ENCODE measurements around the gene PGAM2.
A peak's percentile ranks its signal among the peaks of the same experiment; 100 is the strongest.

The PGAM2 gene

DNA sequence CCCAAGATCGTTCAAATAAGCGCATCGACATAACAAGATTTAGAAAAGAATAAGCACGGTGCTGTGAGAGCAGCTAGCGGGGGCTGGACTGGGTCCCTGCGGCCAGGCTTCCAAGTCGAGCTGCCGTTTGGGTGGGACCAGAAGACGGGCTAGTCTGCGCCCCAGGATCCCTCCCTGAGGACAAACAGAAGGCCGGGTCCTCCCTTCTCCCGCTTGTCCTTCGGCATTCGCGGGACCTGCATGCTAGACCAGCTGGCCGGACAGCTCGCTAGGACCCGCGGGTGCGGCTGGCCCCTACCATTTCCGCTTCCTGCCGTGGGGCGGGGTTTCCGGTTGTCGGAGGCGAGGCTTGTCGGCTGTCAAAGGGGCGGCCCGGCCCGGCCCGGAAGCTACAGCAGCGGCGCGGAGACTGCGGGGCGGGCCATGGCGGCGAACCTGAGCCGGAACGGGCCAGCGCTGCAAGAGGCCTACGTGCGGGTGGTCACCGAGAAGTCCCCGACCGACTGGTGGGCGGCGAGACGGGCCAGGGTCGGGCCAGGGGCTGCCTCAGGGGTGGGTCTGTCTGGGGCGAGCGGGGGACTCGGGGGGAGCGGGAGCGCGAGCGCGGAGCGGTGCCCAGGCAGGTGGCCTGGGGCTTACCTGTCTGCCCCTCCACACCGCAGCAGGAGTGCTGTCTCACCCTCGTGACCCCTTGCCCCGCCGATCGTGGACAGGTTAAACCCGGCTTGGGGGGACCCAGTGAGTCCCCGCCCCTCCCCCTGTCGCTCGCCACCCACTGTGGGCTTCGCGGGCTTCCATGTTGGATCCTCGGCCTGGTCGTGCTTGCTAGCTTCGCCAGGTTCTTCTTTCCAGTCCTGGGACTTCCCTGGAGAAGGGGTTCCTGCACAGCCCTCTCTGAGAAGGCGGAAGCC, 20.8 kb downstream of the PGAM2 start, which contains the start of gene DBNL (continued):
- TF ChIP-seq ZNF121 (tag by site-specific recombination; IDR thresholded peaks at IDR 0.05) (peak; percentile 95), SP3 (tag by site-specific recombination; IDR thresholded peaks at IDR 0.05) (peak; percentile 84), ZNF624 (tag by site-specific recombination; IDR thresholded peaks at IDR 0.05) (no peak), ZBTB17 (tag by site-specific recombination; IDR thresholded peaks at IDR 0.05) (peak; percentile 97), KLF8 (tag by site-specific recombination; IDR thresholded peaks at IDR 0.05) (peak; percentile 80), ZNF660 (tag by site-specific recombination; IDR thresholded peaks at IDR 0.05) (peak; percentile 74; the same call in 1 of the 2 replicates), ZNF501 (tag by site-specific recombination; IDR thresholded peaks at IDR 0.05) (peak; percentile 85; the same call in 1 of the 2 replicates), ZNF335 (tag by site-specific recombination; conservative IDR thresholded peaks at IDR 0.05) (peak; percentile 79), ZNF843 (tag by site-specific recombination; IDR thresholded peaks at IDR 0.05) (0 out of 2 replicates have a peak, but pooled peaks have one; percentile 32), ZNF112 (tag by site-specific recombination; IDR thresholded peaks at IDR 0.05) (no peak; the same call in 1 of the 2 replicates), ZFP69B (tag by site-specific recombination; IDR thresholded peaks at IDR 0.05) (peak; percentile 32; the same call in 1 of the 2 replicates), ZEB2 (tag by site-specific recombination; IDR thresholded peaks at IDR 0.05) (0 out of 2 replicates have a peak, but pooled peaks have one; percentile 30), KLF1 (tag by site-specific recombination; IDR thresholded peaks at IDR 0.05) (peak; percentile 52; the same call in 1 of the 2 replicates), ZBTB48 (tag by site-specific recombination; IDR thresholded peaks at IDR 0.05) (peak; percentile 32; the same call in 1 of the 2 replicates), YY2 (tag by site-specific recombination; IDR thresholded peaks at IDR 0.05) (peak; percentile 77), ZNF404 (tag by site-specific recombination; IDR thresholded peaks at IDR 0.05) (no peak), PRDM1 (tag by site-specific recombination; IDR thresholded peaks at IDR 0.05) (0 out of 2 replicates have a peak, but pooled peaks have one; percentile 4), ZNF138 (tag by site-specific recombination; IDR thresholded peaks at IDR 0.05; ENCODE audit: borderline replicate concordance) (no peak), YY1 (tag by site-specific recombination; IDR thresholded peaks at IDR 0.05) (peak; percentile 79), ZNF114 (tag by site-specific recombination; IDR thresholded peaks at IDR 0.05) (no peak), ZNF629 (tag by site-specific recombination; IDR thresholded peaks at IDR 0.05) (peak; percentile 50; the same call in 1 of the 2 replicates), ZNF571 (tag by site-specific recombination; IDR thresholded peaks at IDR 0.05) (no peak), BCL11B (tag by site-specific recombination; IDR thresholded peaks at IDR 0.05; ENCODE audit: low read depth) (peak; percentile 53; the same call in 1 of the 2 replicates), ZNF558 (tag by site-specific recombination; IDR thresholded peaks at IDR 0.05) (no peak)
- TF ChIP-seq, protein P1, sequence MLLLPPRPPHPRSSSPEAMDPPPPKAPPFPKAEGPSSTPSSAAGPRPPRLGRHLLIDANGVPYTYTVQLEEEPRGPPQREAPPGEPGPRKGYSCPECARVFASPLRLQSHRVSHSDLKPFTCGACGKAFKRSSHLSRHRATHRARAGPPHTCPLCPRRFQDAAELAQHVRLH (tag by site-specific recombination; IDR thresholded peaks at IDR 0.05), result peak; percentile 98
- TF ChIP-seq, protein P2, sequence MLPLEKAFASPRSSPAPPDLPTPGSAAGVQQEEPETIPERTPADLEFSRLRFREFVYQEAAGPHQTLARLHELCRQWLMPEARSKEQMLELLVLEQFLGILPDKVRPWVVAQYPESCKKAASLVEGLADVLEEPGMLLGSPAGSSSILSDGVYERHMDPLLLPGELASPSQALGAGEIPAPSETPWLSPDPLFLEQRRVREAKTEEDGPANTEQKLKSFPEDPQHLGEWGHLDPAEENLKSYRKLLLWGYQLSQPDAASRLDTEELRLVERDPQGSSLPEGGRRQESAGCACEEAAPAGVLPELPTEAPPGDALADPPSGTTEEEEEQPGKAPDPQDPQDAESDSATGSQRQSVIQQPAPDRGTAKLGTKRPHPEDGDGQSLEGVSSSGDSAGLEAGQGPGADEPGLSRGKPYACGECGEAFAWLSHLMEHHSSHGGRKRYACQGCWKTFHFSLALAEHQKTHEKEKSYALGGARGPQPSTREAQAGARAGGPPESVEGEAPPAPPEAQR (tag by site-specific recombination; IDR thresholded peaks at IDR 0.05), result no peak
- TF ChIP-seq, protein P3, sequence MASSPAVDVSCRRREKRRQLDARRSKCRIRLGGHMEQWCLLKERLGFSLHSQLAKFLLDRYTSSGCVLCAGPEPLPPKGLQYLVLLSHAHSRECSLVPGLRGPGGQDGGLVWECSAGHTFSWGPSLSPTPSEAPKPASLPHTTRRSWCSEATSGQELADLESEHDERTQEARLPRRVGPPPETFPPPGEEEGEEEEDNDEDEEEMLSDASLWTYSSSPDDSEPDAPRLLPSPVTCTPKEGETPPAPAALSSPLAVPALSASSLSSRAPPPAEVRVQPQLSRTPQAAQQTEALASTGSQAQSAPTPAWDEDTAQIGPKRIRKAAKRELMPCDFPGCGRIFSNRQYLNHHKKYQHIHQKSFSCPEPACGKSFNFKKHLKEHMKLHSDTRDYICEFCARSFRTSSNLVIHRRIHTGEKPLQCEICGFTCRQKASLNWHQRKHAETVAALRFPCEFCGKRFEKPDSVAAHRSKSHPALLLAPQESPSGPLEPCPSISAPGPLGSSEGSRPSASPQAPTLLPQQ (tag by site-specific recombination; IDR thresholded peaks at IDR 0.05), result 0 out of 2 replicates have a peak, but pooled peaks have one; percentile 69
- TF ChIP-seq, protein P4, sequence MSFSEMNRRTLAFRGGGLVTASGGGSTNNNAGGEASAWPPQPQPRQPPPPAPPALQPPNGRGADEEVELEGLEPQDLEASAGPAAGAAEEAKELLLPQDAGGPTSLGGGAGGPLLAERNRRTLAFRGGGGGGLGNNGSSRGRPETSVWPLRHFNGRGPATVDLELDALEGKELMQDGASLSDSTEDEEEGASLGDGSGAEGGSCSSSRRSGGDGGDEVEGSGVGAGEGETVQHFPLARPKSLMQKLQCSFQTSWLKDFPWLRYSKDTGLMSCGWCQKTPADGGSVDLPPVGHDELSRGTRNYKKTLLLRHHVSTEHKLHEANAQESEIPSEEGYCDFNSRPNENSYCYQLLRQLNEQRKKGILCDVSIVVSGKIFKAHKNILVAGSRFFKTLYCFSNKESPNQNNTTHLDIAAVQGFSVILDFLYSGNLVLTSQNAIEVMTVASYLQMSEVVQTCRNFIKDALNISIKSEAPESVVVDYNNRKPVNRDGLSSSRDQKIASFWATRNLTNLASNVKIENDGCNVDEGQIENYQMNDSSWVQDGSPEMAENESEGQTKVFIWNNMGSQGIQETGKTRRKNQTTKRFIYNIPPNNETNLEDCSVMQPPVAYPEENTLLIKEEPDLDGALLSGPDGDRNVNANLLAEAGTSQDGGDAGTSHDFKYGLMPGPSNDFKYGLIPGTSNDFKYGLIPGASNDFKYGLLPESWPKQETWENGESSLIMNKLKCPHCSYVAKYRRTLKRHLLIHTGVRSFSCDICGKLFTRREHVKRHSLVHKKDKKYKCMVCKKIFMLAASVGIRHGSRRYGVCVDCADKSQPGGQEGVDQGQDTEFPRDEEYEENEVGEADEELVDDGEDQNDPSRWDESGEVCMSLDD (tag by site-specific recombination; IDR thresholded peaks at IDR 0.05), result peak; percentile 45; the same call in 1 of the 2 replicates
- TF ChIP-seq, protein P5, sequence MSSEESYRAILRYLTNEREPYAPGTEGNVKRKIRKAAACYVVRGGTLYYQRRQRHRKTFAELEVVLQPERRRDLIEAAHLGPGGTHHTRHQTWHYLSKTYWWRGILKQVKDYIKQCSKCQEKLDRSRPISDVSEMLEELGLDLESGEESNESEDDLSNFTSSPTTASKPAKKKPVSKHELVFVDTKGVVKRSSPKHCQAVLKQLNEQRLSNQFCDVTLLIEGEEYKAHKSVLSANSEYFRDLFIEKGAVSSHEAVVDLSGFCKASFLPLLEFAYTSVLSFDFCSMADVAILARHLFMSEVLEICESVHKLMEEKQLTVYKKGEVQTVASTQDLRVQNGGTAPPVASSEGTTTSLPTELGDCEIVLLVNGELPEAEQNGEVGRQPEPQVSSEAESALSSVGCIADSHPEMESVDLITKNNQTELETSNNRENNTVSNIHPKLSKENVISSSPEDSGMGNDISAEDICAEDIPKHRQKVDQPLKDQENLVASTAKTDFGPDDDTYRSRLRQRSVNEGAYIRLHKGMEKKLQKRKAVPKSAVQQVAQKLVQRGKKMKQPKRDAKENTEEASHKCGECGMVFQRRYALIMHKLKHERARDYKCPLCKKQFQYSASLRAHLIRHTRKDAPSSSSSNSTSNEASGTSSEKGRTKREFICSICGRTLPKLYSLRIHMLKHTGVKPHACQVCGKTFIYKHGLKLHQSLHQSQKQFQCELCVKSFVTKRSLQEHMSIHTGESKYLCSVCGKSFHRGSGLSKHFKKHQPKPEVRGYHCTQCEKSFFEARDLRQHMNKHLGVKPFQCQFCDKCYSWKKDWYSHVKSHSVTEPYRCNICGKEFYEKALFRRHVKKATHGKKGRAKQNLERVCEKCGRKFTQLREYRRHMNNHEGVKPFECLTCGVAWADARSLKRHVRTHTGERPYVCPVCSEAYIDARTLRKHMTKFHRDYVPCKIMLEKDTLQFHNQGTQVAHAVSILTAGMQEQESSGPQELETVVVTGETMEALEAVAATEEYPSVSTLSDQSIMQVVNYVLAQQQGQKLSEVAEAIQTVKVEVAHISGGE (tag by site-specific recombination; conservative IDR thresholded peaks at IDR 0.05; ENCODE audit: low read depth), result peak; percentile 98
